ENCODE measurements around the gene AGBL4.

GRCh38 chr1:48627486-48627885 is 1396.3 kb downstream of the AGBL4 start:
- TF ChIP-seq CTCF (IDR thresholded peaks at IDR 0.05 in 8 of 11, conservative IDR thresholded peaks at IDR 0.05 in 3 of 11): no peak
- no peak for TF ChIP-seq POLR2A (IDR thresholded peaks at IDR 0.05)
- no peak for TF ChIP-seq POLR2AphosphoS5 (IDR thresholded peaks at IDR 0.05)
